ENCODE measurements around the gene FLACC1.

DNA sequence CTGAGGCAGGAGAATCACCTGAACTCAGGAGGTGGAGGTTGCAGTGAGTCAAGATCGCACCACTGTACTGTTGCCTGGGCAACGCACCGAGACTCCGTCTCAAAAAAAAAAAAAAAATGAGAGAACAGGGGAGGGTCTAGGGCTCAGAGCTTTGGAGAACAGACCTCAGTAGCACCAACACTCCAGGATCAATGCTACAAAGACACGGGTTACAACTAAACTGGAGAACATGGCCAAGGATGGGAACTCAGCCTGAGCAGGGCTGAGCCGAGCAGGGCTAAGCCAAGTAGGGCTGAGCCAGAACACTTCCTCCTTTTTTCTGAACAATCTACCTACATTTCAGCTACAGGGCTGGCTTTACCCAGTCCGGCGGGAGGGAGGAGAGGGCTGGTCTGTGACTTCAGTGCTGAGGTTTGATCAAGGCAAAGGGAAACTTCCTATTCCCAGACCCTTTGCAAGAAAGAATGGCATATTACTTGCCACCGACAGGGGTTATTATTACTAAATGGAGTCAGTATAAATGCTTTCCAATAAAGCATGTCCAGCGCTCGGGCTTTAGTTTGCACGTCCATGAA is 99.7 kb downstream of the FLACC1 start:
- TF ChIP-seq, protein P1, sequence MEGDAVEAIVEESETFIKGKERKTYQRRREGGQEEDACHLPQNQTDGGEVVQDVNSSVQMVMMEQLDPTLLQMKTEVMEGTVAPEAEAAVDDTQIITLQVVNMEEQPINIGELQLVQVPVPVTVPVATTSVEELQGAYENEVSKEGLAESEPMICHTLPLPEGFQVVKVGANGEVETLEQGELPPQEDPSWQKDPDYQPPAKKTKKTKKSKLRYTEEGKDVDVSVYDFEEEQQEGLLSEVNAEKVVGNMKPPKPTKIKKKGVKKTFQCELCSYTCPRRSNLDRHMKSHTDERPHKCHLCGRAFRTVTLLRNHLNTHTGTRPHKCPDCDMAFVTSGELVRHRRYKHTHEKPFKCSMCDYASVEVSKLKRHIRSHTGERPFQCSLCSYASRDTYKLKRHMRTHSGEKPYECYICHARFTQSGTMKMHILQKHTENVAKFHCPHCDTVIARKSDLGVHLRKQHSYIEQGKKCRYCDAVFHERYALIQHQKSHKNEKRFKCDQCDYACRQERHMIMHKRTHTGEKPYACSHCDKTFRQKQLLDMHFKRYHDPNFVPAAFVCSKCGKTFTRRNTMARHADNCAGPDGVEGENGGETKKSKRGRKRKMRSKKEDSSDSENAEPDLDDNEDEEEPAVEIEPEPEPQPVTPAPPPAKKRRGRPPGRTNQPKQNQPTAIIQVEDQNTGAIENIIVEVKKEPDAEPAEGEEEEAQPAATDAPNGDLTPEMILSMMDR (IDR thresholded peaks at IDR 0.05; ENCODE audit: low read length) = 0 out of 2 replicates have a peak, but pooled peaks have one; percentile 12
- TF ChIP-seq EZH2 (optimal IDR thresholded peaks at IDR 0.05; ENCODE audit: low read depth, low read length) (no peak), EZH2phosphoT487 (IDR thresholded peaks at IDR 0.05; ENCODE audit: low read length) (no peak)

Data from MM.1S (cell line).